GM23338 (cell line): ENCODE data around the gene CCR4. TPM values are rescaled to one million over a fixed set of nuclear protein-coding genes. Genes with fewer than 3 reads are reported as not detected.

Experiments used
- ATAC-seq: fragments of 200-7000 bp; cut with Tn5 transposase; 3 replicates; pipeline ENCODE4 v1.9.1; 2020
- DNase-seq: peaks from one replicate; pipeline ENCODE4 v3.0.0-alpha.2; 2015; ENCODE audit warnings: low spot score
- H2AFZ ChIP-seq: fragments of 200-600 bp; sonication (generic); 2 replicates; pipeline ENCODE4 v1.8.0; 2016; ENCODE audit warnings: antibody characterized with exemption, mild to moderate bottlenecking, moderate library complexity
- H3F3A ChIP-seq: fragments of 200-600 bp; sonication (generic); replicated peaks from 2 replicates; pipeline ENCODE4 v1.8.0; 2017; ENCODE audit warnings: antibody characterized with exemption, mixed run types, low read depth
- H3K27ac ChIP-seq: fragments of 200-600 bp; sonication (generic); 2 replicates; pipeline ENCODE4 v1.6.1; 2016; ENCODE audit warnings: low read depth
- H3K27me3 ChIP-seq: fragments of 200-600 bp; sonication (generic); 2 replicates; pipeline ENCODE4 v1.8.0; 2016; ENCODE audit warnings: mild to moderate bottlenecking, mixed run types, moderate library complexity; ENCODE audit not compliant: insufficient read depth
- H3K36me3 ChIP-seq: fragments of 200-600 bp; sonication (generic); 2 replicates; pipeline ENCODE4 v1.8.0; 2016; ENCODE audit warnings: mild to moderate bottlenecking; ENCODE audit not compliant: insufficient read depth
- H3K4me1 ChIP-seq: fragments of 200-600 bp; sonication (generic); 2 replicates; pipeline ENCODE4 v1.8.0; 2016; ENCODE audit warnings: mild to moderate bottlenecking, moderate library complexity; ENCODE audit not compliant: insufficient read depth
- H3K4me2 ChIP-seq: fragments of 200-600 bp; sonication (generic); 2 replicates; pipeline ENCODE4 v1.7.1; 2017; ENCODE audit warnings: mixed run types
- H3K4me3 ChIP-seq: fragments of 200-600 bp; sonication (generic); 2 replicates; pipeline ENCODE4 v1.6.1; 2016; ENCODE audit warnings: mixed run types
- H3K79me2 ChIP-seq: fragments of 200-600 bp; sonication (generic); replicated peaks from 2 replicates; pipeline ENCODE4 v1.8.0; 2017; ENCODE audit warnings: mild to moderate bottlenecking; ENCODE audit not compliant: insufficient read depth
- H3K9me2 ChIP-seq: fragments of 200-600 bp; sonication (generic); 2 replicates; pipeline ENCODE4 v1.8.0; 2017; ENCODE audit not compliant: insufficient read depth
- H4K20me1 ChIP-seq: fragments of 200-600 bp; sonication (generic); replicated peaks from 2 replicates; pipeline ENCODE4 v1.8.0; 2017; ENCODE audit warnings: mild to moderate bottlenecking; ENCODE audit not compliant: insufficient read depth
- H3K27ac Mint-ChIP-seq: 2 replicates; pipeline ENCODE4 v1.8.0; 2020; ENCODE audit warnings: inconsistent platforms, mild to moderate bottlenecking, moderate library complexity, mixed read lengths
- H3K27me3 Mint-ChIP-seq: 3 replicates; pipeline ENCODE4 v1.8.0; 2022; ENCODE audit warnings: low read depth, mild to moderate bottlenecking, moderate library complexity, mixed read lengths, inconsistent platforms; ENCODE audit not compliant: insufficient read depth, poor library complexity
- H3K36me3 Mint-ChIP-seq: 3 replicates; pipeline ENCODE4 v1.8.0; 2021; ENCODE audit warnings: low read depth, mild to moderate bottlenecking, inconsistent platforms, moderate library complexity, mixed read lengths
- H3K4me1 Mint-ChIP-seq: 3 replicates; pipeline ENCODE4 v1.8.0; 2020; ENCODE audit warnings: mild to moderate bottlenecking, inconsistent platforms, mixed read lengths
- H3K4me3 Mint-ChIP-seq: 3 replicates; pipeline ENCODE4 v1.8.0; 2021; ENCODE audit warnings: moderate library complexity, mild to moderate bottlenecking, inconsistent platforms, mixed read lengths
- H3K9me3 Mint-ChIP-seq: 3 replicates; pipeline ENCODE4 v1.8.0; 2020; ENCODE audit warnings: moderate library complexity, mild to moderate bottlenecking, inconsistent platforms, mixed read lengths
- CREB1 ChIP-seq: fragments of 250-450 bp; sonication (Bioruptor Pico); IDR thresholded peaks from 2 replicates; pipeline ENCODE4 v1.5.0; 2020; ENCODE audit warnings: low read depth, mild to moderate bottlenecking, moderate library complexity
- CTCF ChIP-seq, 2 experiments: fragments of 200-600 bp in 1 of 2; sonication (generic) in 1 of 2; conservative IDR thresholded peaks; 2 replicates each; pipeline versions ENCODE4 v1.5.1 to v1.6.1; 2016 to 2017; ENCODE audit warnings: antibody characterized with exemption in 2 of 2, low read depth in 2 of 2, mild to moderate bottlenecking in 2 of 2, moderate library complexity in 1 of 2
- EZH2 ChIP-seq: fragments of 200-600 bp; sonication (generic); IDR thresholded peaks from one replicate; pipeline ENCODE4 v1.8.0; 2017; ENCODE audit warnings: antibody characterized with exemption, mild to moderate bottlenecking, low read depth; ENCODE audit not compliant: unreplicated experiment
- EZH2phosphoT487 ChIP-seq: fragments of 200-600 bp; sonication (generic); IDR thresholded peaks from one replicate; pipeline ENCODE4 v1.8.1; 2018; ENCODE audit warnings: antibody characterized with exemption; ENCODE audit not compliant: unreplicated experiment
- JUNB ChIP-seq: IDR thresholded peaks from one replicate; pipeline ENCODE4 v1.6.1; 2016; ENCODE audit warnings: antibody characterized with exemption; ENCODE audit not compliant: unreplicated experiment
- NANOG ChIP-seq: IDR thresholded peaks from 2 replicates; pipeline ENCODE4 v1.6.1; 2016; ENCODE audit warnings: antibody characterized with exemption, borderline replicate concordance
- POLR2AphosphoS5 ChIP-seq: IDR thresholded peaks from 2 replicates; pipeline ENCODE4 v1.6.1; 2016; ENCODE audit warnings: antibody characterized with exemption, low read depth
- STAT1 ChIP-seq: IDR thresholded peaks from one replicate; pipeline ENCODE4 v1.6.1; 2016; ENCODE audit warnings: antibody characterized with exemption; ENCODE audit not compliant: unreplicated experiment
- polyA plus RNA-seq: library from polyadenylated mRNA; unstranded; fragments of >200 nt; fragmentation: Nextera tagmentation; extraction: Ambion mirVana; gene quantifications from 2 replicates; pipeline ENCODE4 v1.2.1, GENCODE V29; 2016
- total RNA-seq: library from RNA; depleted of rRNA; stranded (reverse); fragments of >200 nt; shearing (Covaris generic); gene quantifications from 2 replicates; pipeline ENCODE4 v1.2.3, GENCODE V29; 2014
- TF ChIP-seq, protein P1 (sequence below): fragments of 250-450 bp; sonication (Bioruptor Pico); IDR thresholded peaks from 2 replicates; pipeline ENCODE4 v1.5.0; 2020; ENCODE audit warnings: mild to moderate bottlenecking, moderate library complexity
- TF ChIP-seq, protein P2 (sequence below): IDR thresholded peaks from one replicate; pipeline ENCODE4 v1.6.1; 2018; ENCODE audit warnings: antibody characterized with exemption; ENCODE audit not compliant: unreplicated experiment
- TF ChIP-seq, protein P3 (sequence below): IDR thresholded peaks from 2 replicates; pipeline ENCODE4 v1.6.1; 2016; ENCODE audit warnings: antibody characterized with exemption

The CCR4 gene
- total and polyA plus RNA-seq, 2 experiments from 2014 or later: 0.10 to 0.35 TPM

DNA sequence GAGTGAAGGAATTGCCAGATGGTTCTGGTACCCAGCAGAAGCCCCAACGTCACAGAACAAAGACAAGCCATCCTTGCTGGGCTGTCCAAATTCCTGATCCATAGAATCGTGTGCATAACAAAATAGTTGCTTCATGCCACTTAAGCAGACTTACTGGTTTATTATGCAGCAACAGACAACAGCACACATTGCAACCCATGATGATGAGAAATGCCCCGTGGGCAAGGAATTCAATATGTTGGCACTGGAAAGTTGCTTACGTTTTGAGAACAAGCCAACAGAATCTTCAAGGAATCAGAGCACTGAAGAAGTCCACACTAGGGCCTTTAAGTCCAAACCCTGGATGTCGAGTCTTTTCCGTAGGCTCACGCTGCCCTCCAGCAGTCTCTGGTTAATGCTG lies 40.3 kb downstream of the CCR4 start (continued):
- TF ChIP-seq, protein P1, sequence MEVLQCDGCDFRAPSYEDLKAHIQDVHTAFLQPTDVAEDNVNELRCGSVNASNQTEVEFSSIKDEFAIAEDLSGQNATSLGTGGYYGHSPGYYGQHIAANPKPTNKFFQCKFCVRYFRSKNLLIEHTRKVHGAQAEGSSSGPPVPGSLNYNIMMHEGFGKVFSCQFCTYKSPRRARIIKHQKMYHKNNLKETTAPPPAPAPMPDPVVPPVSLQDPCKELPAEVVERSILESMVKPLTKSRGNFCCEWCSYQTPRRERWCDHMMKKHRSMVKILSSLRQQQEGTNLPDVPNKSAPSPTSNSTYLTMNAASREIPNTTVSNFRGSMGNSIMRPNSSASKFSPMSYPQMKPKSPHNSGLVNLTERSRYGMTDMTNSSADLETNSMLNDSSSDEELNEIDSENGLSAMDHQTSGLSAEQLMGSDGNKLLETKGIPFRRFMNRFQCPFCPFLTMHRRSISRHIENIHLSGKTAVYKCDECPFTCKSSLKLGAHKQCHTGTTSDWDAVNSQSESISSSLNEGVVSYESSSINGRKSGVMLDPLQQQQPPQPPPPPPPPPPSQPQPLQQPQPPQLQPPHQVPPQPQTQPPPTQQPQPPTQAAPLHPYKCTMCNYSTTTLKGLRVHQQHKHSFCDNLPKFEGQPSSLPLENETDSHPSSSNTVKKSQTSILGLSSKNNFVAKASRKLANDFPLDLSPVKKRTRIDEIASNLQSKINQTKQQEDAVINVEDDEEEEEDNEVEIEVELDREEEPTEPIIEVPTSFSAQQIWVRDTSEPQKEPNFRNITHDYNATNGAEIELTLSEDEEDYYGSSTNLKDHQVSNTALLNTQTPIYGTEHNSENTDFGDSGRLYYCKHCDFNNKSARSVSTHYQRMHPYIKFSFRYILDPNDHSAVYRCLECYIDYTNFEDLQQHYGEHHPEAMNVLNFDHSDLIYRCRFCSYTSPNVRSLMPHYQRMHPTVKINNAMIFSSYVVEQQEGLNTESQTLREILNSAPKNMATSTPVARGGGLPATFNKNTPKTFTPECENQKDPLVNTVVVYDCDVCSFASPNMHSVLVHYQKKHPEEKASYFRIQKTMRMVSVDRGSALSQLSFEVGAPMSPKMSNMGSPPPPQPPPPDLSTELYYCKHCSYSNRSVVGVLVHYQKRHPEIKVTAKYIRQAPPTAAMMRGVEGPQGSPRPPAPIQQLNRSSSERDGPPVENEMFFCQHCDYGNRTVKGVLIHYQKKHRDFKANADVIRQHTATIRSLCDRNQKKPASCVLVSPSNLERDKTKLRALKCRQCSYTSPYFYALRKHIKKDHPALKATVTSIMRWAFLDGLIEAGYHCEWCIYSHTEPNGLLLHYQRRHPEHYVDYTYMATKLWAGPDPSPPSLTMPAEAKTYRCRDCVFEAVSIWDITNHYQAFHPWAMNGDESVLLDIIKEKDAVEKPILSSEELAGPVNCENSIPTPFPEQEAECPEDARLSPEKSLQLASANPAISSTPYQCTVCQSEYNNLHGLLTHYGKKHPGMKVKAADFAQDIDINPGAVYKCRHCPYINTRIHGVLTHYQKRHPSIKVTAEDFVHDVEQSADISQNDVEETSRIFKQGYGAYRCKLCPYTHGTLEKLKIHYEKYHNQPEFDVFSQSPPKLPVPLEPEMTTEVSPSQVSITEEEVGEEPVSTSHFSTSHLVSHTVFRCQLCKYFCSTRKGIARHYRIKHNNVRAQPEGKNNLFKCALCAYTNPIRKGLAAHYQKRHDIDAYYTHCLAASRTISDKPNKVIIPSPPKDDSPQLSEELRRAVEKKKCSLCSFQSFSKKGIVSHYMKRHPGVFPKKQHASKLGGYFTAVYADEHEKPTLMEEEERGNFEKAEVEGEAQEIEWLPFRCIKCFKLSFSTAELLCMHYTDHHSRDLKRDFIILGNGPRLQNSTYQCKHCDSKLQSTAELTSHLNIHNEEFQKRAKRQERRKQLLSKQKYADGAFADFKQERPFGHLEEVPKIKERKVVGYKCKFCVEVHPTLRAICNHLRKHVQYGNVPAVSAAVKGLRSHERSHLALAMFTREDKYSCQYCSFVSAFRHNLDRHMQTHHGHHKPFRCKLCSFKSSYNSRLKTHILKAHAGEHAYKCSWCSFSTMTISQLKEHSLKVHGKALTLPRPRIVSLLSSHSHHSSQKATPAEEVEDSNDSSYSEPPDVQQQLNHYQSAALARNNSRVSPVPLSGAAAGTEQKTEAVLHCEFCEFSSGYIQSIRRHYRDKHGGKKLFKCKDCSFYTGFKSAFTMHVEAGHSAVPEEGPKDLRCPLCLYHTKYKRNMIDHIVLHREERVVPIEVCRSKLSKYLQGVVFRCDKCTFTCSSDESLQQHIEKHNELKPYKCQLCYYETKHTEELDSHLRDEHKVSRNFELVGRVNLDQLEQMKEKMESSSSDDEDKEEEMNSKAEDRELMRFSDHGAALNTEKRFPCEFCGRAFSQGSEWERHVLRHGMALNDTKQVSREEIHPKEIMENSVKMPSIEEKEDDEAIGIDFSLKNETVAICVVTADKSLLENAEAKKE (CRISPR knock-in tag): no peak

DNA sequence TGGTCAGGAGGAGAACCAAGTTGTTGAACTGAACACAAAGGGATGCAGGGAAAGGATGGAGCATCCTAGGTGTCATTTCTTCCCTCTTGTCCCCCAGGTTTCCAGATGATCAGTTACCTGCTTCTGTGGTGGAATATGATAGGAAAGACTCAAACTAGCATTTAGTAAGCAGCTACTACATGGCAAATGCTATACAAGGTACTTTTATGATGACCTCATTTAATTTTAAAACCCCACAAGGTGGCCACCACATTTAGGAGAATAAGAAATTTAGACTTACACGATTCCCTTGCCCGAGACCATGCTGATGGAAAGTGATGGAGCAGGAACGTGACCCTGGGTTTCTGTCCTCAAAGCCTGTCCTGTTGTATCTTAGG lies 40.9 kb downstream of the CCR4 start:
- ATAC-seq: no peak
- Mint-ChIP-seq H3K36me3 (no peaks in the 10 kb centered on the region), H3K9me3 (no peaks in the 10 kb centered on the region), H3K27ac (no peak overlapping the region), H3K4me1 (peaks cover 5% of the 10 kb centered on the region), H3K4me3 (no peak overlapping the region), H3K27me3 (no peaks in the 10 kb centered on the region)
- Histone ChIP-seq H3K36me3 (no peaks in the 10 kb centered on the region), H3K4me3 (no peak overlapping the region), H3K79me2 (no peaks in the 10 kb centered on the region), H3K9me2 (peaks cover 6% of the 10 kb centered on the region; the same call in 1 of the 2 replicates), H2AFZ (no peak overlapping the region), H3K4me1 (no peaks in the 10 kb centered on the region), H3F3A (no peaks in the 10 kb centered on the region), H4K20me1 (no peaks in the 10 kb centered on the region), H3K4me2 (no peak overlapping the region), H3K27me3 (no peaks in the 10 kb centered on the region), H3K27ac (no peak overlapping the region)
- no peak for DNase-seq
- TF ChIP-seq NANOG: no peak
- TF ChIP-seq, protein P2, sequence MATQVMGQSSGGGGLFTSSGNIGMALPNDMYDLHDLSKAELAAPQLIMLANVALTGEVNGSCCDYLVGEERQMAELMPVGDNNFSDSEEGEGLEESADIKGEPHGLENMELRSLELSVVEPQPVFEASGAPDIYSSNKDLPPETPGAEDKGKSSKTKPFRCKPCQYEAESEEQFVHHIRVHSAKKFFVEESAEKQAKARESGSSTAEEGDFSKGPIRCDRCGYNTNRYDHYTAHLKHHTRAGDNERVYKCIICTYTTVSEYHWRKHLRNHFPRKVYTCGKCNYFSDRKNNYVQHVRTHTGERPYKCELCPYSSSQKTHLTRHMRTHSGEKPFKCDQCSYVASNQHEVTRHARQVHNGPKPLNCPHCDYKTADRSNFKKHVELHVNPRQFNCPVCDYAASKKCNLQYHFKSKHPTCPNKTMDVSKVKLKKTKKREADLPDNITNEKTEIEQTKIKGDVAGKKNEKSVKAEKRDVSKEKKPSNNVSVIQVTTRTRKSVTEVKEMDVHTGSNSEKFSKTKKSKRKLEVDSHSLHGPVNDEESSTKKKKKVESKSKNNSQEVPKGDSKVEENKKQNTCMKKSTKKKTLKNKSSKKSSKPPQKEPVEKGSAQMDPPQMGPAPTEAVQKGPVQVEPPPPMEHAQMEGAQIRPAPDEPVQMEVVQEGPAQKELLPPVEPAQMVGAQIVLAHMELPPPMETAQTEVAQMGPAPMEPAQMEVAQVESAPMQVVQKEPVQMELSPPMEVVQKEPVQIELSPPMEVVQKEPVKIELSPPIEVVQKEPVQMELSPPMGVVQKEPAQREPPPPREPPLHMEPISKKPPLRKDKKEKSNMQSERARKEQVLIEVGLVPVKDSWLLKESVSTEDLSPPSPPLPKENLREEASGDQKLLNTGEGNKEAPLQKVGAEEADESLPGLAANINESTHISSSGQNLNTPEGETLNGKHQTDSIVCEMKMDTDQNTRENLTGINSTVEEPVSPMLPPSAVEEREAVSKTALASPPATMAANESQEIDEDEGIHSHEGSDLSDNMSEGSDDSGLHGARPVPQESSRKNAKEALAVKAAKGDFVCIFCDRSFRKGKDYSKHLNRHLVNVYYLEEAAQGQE: no peak
- TF ChIP-seq, protein P3, sequence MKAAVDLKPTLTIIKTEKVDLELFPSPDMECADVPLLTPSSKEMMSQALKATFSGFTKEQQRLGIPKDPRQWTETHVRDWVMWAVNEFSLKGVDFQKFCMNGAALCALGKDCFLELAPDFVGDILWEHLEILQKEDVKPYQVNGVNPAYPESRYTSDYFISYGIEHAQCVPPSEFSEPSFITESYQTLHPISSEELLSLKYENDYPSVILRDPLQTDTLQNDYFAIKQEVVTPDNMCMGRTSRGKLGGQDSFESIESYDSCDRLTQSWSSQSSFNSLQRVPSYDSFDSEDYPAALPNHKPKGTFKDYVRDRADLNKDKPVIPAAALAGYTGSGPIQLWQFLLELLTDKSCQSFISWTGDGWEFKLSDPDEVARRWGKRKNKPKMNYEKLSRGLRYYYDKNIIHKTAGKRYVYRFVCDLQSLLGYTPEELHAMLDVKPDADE: no peak
- no peak for TF ChIP-seq EZH2phosphoT487
- TF ChIP-seq STAT1: no peak
- no peak for TF ChIP-seq EZH2
- no peak for TF ChIP-seq JUNB
- TF ChIP-seq CTCF (conservative IDR thresholded peaks at IDR 0.05; ENCODE audit: low read depth in 2 of 2): no peak
- no peak for TF ChIP-seq CREB1 (CRISPR knock-in tag)
- TF ChIP-seq POLR2AphosphoS5: no peak
